ENCODE data around the gene SMC1B.
"Not testable (repeated sequence)": the region's sequence is repeated elsewhere in the genome, so short reads cannot be mapped to it uniquely, and the experiment has no call there.

The SMC1B gene

DNA sequence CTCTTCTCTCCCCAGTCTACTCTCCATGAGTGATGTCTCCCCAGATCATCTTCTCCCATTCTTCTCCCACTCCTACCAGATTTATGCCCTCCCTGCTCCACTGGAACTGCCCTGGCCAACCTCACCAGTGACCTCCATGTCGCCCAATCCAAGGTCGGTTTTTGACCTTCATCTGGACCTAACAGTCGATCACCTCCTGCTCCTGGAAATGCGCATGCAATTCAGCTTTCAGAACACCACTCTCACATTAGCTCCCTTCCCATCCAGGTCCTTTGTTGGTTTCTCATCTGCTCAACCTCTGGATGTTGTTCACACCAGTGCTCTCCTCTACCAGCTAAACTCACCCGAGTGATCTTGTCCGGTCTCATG lies 5.4 kb upstream of the SMC1B start:
- DNase-seq = no peak

DNA sequence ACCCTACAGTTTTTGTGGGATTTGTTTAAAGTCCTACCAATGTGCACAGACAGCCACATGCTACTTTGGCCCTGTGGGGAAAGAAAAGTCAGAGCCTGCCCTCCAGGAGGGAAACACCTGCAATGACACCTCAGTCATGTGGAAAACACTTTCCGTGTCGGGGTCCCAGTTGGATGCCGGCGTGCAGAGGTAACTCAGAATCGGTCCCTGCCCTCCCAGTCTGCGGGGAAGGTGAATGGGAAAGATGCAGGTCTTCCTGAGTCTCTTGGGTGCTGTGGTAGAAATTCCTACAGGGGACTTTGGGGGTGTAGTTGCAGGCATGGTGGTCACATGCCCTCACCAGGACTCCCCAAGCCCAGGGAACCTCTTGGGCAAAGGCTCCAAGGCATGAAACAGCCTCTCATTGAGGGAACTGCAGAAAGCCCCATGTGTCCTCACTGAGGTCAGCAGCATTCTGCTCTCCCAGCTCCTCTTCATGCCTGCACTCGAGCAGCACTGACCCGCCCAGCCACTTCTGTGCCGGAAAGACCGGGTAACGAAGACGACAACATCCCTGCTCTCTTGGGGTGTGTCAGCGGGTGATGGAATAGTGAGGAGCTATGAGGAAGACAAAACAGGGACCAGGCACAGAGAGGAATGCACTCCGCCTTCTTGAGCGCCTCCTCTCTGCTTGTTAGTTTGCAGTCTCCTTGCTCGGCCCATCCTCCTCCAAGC lies 4.8 kb upstream of the SMC1B start:
- DNase-seq = no peak

DNA sequence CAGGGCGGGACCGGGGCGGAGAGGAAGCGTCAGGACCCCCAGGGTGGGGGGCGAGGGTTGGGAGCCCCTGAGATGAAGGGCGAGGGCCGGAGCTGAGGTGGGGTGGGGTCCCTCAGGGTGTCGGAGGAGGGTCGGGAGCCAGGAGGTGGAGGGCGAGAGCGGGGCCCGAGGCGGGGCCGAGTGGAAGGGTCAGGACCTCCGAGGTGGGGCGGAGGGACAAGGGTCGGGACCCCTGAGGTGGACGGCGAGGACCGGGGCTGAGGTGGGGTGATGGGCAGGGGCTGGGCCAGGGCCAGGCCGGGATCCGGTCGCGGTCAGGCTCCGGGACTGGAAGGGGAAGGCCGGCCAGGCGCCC lies 409 bp downstream of the SMC1B start:
- no peak for DNase-seq

DNA sequence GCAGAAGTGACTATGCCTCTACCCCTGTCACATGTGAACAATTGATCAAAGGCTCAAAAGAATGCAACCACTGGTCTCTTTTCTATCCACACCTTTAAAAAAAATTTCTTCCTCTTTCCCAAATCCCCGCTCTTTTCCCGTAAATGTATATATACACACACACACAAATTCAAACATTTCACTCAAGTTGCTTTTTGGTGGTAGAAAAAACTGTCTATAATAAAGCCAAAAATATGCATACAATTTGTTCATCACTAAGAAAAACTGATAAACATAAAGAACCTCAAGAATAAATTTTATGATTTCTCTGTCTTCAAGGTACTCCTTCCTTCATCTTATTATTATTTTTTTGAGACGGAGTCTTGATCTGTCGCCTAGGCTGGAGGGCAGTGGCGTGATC lies 5.6 kb downstream of the SMC1B start:
- no peak for DNase-seq

DNA sequence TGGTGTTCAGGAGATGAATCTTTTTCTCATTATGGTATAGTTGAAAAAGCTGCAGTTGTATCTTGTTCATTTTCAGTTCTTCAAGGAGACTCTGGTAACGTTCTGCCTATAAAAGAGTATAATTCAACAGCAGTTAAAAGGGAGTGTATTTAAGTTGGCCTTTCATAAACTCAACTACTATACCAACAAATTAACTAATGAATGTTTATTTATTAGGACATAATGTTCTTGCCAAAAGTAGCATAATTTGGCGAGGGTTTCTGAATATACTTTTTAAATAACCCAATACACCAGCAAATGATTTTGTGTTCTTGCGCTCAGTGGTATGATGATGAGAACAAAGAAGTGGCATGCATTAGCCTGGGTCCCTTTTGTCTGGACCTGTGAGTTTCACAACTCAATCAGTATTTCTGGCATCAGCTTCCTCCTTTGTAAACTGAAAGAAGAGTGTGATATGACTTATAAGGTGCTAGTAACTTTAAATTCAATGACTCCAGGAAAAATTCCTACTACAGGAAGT lies 10.9 kb downstream of the SMC1B start:
- DNase-seq = no peak

DNA sequence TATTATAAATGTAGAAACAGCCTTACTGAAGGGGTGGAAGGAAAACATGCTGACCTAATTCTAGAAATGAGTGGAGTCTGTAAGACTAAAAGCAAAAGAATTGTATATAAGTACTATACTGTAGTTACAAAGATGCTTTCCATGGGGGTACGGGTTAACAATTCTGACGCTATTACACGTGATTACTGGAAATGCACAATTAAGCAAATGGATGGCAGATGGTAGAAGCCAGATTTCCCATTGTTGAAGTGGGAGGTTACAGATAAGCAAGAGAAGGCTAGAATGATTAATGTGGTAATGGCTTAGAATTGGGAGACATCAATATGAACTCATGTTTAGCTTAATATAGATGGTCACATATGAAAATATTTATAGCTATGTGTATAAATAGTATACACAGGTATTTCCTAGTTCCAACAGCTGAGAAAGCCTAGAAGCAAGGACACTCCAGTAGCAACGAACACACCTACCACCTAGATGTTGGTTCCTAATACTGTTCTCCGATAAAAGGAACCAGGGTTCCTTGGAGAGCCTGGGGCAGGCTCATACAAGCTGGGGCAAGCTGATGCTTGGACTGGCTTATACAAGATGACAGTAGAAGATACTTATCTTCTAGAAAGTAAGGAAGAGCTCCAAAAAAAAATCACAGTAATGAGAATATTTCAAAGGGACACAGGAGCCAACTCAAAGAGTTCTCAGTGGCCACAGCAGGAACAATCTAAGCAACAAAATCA lies 13.5 kb downstream of the SMC1B start:
- DNase-seq = no peak

DNA sequence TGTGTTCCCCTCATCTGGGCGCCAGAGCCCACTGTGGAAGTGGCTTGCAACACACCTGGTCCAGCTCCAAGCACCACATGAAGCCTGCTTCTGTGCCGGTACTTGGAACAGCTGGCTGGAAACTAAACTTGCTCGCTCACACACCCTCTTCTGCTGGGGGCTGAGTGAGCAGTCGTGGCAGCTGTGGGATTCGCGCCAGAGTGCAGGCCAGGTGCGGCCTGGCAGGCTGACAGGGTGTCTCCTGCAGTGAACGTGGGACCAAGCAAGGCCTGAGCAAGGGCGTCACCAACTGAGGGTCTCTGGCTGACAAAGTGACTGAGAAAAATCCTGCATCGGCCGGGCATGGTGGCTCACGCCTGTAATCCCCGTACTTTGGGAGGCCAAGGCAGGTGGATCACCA lies 15.2 kb downstream of the SMC1B start:
- DNase-seq = no peak

DNA sequence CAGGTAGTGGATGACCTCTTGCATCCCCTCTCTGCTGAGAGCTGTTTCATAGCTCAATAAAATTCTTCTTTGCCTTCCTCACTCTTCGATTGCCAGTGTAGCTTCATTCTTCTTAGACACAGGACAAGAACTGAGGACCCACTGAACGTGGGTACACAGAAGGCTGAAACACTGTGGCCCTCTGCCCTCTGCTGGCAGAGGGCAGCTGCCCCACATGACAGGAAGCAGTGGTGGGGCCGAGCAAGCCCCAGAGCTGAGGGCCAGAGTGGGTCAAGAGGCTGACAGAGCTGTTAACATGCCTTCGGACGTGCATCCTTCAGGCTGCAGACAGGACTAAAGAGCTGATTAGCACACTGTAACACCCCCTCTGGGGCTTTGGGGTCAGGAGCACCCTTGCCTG lies 15.6 kb downstream of the SMC1B start:
- no peak for DNase-seq

DNA sequence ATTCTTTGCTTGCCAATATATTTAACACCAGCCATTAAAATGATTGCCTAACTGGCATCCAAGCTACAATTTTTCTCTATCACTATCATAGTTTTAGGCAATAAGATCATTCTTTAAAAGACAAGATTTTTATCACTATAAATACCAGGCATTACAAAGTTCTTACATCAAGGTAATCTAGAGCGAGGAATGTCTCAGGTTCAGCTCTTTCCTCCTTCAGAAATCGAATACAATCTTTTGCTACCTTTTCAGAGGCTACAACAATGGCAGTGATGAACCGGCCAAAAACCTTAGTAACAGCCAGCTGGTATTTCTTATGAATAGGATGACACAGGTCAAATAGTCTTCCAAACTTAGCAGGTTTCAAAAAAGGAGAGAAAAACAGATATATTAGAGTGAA lies 23.9 kb downstream of the SMC1B start:
- no peak for DNase-seq

DNA sequence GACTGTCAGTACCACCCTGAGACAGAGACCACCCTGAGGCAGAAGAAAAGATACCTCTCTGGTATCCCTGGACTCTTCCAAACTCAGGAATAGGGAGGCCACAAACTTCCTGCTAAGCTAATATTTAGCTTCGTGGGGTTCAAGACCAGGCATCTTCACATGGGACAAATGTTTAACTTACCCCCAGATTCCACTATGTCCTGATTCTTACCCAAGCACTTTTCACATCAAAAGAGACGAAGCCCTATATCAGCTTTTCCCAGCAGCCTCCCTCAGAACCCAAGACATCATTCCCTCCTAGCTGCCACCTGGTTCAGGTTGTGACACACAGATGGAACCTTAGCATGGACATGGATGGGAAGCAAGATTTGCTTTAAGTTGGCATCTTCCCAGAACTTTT lies 32.1 kb downstream of the SMC1B start:
- DNase-seq = no peak

DNA sequence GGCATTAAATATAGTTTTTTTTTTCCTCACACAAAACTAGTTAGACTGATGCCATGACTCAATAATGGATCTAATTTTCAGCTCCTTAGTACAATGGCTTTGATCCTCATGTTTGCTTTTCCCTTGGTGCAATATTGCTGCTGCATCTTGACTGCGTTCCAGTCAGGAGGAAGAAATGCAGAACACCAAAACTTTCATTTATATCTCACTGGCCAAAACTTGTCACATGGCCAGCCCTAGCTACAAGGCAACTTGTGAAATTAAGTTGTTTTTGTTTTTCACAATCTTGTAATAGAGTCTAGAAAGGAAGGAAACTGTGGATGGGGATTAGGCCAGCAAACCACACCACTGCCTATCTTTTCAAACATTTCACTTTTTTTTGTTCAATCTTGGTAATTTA lies 36.7 kb downstream of the SMC1B start:
- no peak for DNase-seq

DNA sequence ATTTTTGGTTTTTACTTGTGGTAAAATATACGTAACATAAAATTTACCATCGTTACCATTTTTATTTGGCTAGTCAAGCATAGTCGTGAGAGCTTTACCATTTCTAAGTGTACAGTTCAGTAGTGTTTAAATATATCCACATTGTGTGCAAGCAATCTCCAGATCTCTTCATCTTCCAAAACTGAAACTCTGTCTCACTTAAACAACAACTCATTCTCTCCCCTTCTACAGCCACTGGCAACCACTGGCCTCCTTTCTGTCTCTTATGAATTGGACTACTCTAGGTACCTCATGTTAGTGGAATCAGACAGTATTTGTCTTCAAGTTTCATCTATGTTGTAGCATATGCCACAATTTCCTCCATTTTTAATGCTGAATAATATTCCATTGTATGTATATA lies 37.4 kb downstream of the SMC1B start:
- DNase-seq = no peak

DNA sequence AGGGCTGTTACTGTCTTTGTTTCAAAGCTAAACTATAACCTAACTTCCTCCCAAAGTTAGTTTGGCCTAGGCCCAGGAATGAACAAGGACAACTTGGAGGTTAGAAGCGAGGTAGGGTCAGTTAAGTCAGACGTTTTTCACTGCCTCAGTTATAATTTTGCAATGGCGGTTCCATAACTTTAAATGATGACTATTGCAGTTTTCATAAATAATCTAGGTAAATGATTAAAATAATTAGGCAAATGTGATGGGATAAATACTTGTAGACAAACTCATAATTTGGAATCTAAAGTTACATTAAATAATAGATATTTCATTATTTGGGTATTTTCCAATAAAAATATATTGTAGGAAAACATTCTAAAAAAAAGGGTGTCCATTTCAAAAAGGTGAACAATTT lies 39.8 kb downstream of the SMC1B start:
- DNase-seq = not testable (repeated sequence)

DNA sequence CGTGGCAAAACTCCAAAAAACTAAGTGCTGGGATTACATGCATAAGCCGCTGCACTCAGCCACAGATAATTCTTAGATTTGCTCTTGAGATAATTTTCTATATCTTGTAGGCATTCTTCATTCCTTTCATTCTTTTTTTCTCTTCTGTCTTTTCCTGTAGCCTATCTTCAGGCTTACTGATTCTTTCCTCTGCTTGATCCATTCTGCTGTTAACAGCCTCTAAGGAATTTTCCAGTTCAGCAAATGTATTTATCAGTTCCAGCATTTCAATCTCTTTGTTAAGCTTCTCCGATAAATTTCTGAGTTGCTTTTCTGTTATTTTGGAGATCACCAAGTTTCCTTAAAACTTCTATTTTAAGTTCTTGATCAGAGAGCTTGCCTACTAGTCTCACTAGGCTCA lies 46.7 kb downstream of the SMC1B start:
- DNase-seq = no peak

DNA sequence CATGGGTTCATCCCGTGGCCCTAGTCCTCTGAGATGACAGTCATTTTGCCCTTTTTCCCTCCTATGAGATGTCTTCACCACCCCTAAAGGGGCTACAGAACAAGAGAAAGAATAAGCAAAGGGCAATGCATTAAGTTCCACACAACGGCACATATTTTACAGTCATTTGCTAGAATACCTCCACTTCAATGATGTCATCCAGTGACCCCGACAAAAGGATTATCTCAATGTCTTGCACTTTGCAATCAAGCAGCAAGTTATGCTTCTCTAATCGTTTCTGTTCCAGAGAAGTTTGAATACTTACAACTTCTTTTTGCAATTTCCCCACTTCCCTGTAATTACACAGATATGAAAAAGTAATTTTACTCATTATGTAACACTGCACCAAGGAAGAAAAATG lies 53.8 kb downstream of the SMC1B start:
- no peak for DNase-seq

DNA sequence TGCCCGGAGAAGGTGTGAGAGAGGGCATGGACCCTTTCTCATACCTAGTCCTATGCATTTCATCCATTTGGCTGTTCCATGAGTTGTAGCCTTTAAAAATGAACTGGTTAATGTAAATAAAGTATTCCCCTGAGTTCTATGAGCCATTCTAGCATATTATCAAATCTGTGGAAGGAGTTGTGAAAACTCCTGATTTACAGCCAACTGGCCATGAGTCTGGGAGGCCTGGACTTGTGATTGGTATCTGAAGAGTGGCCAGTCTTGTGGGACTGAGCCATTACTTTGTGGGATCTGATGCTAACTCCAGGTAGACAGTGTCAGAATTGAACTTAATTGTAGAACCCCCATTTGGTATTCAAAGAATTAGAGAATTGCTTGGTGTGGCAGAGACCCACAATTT lies 55.3 kb downstream of the SMC1B start:
- DNase-seq = no peak

DNA sequence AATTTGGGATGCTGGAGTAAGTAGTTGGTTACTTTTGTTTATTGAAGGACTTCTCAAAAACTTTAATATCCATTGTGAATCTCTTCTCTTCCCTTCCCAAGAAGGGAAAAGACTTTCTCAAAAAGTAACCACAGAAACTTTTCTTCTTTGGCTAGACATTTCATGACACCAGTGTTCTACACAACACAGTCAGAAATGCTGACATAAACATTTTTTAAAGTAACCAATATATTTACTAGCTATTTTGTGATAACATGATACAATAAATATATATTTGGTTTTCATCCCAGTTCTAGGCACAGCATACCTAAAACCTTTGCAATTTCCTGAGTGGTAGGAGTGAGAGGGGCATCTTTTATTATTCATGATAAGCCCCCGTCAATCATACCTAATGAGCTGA lies 55.9 kb downstream of the SMC1B start:
- no peak for DNase-seq

DNA sequence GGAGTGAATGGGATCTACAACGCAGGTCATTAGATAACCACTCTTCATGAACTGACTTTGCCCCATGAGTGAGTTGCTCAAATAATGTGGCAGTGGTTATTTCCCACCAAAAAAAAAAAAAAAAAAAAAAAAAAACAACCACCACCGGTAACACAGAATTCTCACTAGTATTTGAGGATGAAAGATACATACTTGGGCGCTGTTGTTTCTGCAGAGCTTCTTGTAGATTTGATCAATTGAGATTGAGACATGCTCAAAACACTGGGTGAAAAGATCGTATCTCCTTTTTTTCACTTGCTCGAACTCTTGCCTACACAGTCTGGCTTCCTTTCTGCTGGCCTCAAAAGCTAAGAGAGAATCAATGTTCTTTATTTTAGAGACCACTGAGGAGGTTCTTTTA lies 59.6 kb downstream of the SMC1B start:
- DNase-seq = no peak

DNA sequence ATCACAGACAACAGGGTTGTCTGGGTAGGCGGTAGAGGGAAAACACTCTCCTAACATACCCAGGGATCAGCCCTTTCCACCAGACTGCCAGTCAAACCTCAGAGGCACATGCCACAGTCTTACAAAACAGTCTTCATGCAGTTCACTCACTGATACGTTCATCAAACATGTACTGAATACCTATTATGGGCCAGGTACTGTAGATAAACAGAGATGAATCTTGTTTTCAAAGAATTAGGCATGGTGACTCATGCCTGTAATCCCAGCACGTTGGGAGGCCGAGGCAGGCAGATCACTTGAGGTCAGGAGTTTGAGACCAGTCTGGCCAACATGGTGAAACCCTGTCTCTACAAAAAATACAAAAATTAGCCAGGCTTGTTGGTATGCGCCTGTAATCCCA lies 60.6 kb downstream of the SMC1B start:
- not testable (repeated sequence) for DNase-seq

DNA sequence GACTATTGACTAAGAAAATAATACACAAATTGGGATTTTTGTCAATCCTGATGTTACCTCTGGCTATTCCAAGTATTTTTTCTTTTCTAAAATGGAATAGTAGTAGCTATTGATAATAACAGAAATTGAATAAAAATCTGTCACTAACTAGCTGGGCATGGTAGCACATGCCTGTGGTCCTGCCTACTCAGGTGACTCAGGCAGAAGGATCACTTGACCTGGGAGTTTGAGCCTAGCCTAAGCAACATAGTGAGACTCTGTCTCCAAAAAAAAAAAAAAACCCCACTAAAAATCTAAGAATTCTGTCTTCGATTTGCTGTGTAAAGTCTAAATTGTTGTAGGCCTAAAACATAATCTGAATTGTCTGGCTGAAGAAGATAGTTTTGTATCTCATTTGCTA lies 61.4 kb downstream of the SMC1B start:
- DNase-seq = no peak

DNA sequence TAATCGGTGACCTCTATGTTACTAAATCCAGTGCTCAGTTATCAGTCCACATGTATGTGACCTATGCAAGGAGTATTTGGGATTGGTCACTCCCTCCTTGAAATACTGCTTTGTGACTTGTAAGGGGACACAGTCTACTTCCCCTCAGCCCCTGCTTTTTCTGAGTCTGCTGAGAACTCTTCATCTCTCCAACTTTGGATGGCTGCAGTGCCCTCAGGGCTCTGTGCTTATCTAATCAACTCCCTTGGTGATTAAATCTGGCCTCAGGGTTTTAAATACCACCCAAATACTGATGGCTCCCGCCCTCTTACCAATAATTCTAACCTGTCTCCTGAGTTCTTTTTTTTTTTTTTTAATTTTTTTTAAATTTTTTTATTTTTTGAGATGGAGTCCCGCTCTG lies 63.5 kb downstream of the SMC1B start:
- DNase-seq = no peak

DNA sequence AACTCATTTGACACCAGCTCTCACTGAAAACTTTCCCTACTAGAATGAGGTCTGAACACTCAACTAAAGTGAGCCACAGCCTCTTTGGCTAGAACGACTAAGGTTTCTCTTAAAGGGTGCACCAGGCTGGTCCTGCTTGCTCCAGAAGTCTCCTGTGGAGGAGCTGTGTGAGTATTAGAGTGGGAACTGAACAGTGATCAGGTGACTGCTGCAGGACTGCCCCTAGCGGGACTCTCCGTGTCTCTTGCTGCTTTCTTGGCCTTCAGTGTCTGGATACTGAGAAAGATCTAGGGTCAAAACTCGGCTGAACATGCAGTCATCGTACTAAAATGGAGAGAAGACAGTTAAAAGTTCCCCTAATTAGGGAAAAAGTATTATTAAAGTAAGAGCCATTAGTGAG lies 69.1 kb downstream of the SMC1B start:
- DNase-seq = no peak

DNA sequence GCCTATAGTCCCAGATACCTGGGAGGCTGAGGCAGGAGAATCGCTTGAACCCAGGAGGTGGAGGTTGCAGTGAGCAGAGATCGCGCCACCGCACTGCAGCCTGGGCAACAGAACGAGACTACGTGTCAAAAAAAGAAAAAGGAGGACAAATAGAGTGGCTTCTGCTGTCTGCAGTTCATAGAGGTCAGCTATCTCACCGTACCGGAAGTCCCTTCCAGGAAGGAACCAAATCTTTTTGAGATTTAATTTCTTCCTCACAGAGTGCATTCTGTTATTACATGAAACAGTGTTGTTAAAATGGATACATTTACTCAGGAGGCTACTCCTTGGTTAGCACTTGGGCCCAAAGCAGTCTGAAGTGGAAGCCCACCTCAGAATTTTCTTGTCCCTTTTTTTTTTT lies 70.3 kb downstream of the SMC1B start:
- no peak for DNase-seq

DNA sequence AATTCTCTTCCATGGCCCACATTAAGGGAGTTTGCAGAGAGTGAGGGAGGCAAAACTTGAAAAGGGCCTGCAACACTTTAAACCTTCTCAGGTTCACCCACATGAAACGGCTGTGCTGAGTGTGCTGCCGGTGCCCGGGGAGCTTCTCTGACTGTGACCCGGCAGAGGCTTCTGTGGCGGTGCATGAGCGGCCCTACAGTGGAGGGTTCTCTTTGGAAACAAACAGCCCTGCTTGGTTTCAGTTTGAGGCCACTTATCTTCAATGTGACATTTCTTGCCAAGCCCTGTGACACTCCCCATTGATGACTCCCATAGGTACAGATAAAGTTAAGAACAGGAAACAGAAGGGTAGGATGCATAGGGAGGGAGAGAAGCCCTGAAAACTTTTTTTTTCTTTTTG lies 71.9 kb downstream of the SMC1B start:
- peak; percentile 53 to 58 for DNase-seq

DNA sequence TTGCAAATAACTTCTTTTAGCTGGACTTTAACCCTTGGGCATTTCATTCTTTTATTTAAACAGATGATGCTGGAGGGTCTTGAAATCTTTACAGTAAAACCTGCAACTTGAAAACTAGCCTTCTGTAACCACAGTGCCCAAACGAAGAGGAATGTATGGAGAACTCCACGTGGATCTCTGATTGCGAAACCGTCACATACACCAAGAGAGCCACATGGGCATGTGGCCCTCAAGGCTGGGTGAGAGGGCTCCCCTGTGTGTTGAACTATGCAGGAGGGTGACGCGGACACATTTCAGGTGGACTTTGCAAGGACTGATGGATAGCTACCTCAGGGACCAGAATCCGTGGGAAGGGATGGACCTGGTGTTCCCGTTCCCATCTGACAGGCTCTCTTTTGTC lies 73.1 kb downstream of the SMC1B start:
- no peak for DNase-seq
